ENCODE results near the gene ARSI.

DNA sequence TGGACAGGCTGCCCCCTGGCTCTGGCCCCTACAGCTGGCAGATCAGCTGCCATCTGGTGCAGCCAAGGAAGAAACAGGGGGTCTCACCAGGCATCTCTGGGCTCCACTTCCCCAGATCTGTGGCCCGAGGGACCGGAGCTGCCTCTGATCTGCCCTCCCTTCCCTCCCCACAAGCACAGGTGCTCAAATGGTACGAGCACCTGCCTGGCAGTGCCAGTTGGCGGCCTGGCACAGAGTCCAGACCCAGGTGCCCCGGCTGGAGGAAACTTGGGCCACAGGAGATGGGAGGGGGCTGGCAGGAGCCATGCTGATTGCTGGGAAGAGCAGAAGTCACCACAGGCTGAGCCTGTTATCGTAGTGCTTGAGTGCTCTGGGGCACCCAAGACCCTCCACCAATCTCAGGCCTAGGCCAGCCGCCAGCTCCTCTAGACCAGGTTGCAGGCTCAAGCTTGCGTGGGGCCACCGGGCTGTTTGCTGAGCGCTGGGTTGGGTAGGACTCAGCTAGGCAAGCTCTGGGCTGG, 8.1 kb downstream of the ARSI start:
- no peak for TF ChIP-seq POLR2A (IDR thresholded peaks at IDR 0.05)
- TF ChIP-seq, protein P1, sequence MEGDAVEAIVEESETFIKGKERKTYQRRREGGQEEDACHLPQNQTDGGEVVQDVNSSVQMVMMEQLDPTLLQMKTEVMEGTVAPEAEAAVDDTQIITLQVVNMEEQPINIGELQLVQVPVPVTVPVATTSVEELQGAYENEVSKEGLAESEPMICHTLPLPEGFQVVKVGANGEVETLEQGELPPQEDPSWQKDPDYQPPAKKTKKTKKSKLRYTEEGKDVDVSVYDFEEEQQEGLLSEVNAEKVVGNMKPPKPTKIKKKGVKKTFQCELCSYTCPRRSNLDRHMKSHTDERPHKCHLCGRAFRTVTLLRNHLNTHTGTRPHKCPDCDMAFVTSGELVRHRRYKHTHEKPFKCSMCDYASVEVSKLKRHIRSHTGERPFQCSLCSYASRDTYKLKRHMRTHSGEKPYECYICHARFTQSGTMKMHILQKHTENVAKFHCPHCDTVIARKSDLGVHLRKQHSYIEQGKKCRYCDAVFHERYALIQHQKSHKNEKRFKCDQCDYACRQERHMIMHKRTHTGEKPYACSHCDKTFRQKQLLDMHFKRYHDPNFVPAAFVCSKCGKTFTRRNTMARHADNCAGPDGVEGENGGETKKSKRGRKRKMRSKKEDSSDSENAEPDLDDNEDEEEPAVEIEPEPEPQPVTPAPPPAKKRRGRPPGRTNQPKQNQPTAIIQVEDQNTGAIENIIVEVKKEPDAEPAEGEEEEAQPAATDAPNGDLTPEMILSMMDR (IDR thresholded peaks at IDR 0.05), result no peak

Data from lower leg skin (tissue), 3 donors.